Measurements from ENCODE around the gene EVI5. TPM values are rescaled to one million over a fixed set of nuclear protein-coding genes. Genes with fewer than 3 reads are reported as not detected.

The EVI5 gene
- total and polyA plus RNA-seq, 10 of the 15 experiments (the other 5 are each of a cell fraction or from before 2014, with no cell fraction given): 0.27 to 6.8 (median 1.7) TPM

GRCh38 chr1:92657701-92658100 lies 127.2 kb downstream of the EVI5 start (continued):
- TF ChIP-seq TARDBP (IDR thresholded peaks at IDR 0.05; ENCODE audit: borderline replicate concordance) (no peak), PAX8 (IDR thresholded peaks at IDR 0.05) (no peak), IRF4 (IDR thresholded peaks at IDR 0.05; ENCODE audit: low read depth, low read length) (no peak), CBFB (IDR thresholded peaks at IDR 0.05; ENCODE audit: low read depth) (no peak), HDGF (IDR thresholded peaks at IDR 0.05) (no peak), EZH2 (IDR thresholded peaks at IDR 0.05; ENCODE audit: borderline replicate concordance, control insufficient read depth, low read depth, low read length) (no peak), IKZF2 (IDR thresholded peaks at IDR 0.05) (no peak), POLR2AphosphoS2 (IDR thresholded peaks at IDR 0.05; ENCODE audit: low read depth, low read length) (no peak), MLLT1 (IDR thresholded peaks at IDR 0.05) (no peak), SMAD1 (IDR thresholded peaks at IDR 0.05; ENCODE audit: low read depth, partially characterized antibody) (no peak)

GRCh38 chr1:92655197-92655801 lies 129.6 kb downstream of the EVI5 start:
- H3K36me3 ChIP-seq (ENCODE audit: control insufficient read depth in 2 of 2, insufficient read depth in 2 of 2, low read length in 1 of 2): no peaks in the 10 kb centered on the region
- no peak overlapping the region for H3K4me3 ChIP-seq
- H3K27ac ChIP-seq (ENCODE audit: control insufficient read depth, insufficient read depth): no peak overlapping the region
- WGBS (ENCODE audit: insufficient coverage, insufficient replicate concordance, low lambda C conversion rate, missing lambda C conversion rate): 63% methylated on average over 3 of the region's 3 CpGs
- peaks cover 2% of the 10 kb centered on the region; the same call in 1 of the 3 replicates for H3K9me3 ChIP-seq (replicated peaks; ENCODE audit: control insufficient read depth, insufficient read depth, low read length)
- no peak overlapping the region for H3K9ac ChIP-seq (ENCODE audit: control insufficient read depth, insufficient read depth, low read length)
- no peak overlapping the region for H2AFZ ChIP-seq (ENCODE audit: control insufficient read depth, low read depth, low read length)
- H3K4me1 ChIP-seq (ENCODE audit: control insufficient read depth, insufficient read depth, low read length): no peaks in the 10 kb centered on the region
- intact Hi-C loops (cut with micrococcal nuclease; ENCODE audit: unreplicated experiment) (no loop called here), in situ Hi-C loops (cut with MboI) (no loop called here)
- DNase-seq (ENCODE audit: low read depth, low spot score): no peak
- no peaks in the 10 kb centered on the region for H3K79me2 ChIP-seq (ENCODE audit: control insufficient read depth, insufficient read depth, low read length)
- SMC1A ChIA-PET (ENCODE audit: uncharacterized antibody, unreplicated experiment): interaction anchor here (0.7 kb wide), 2 partner anchors 215 to 708 kb away, joined by 3 read pairs; no protein-coding TSS in a partner anchor
- H3K4me2 ChIP-seq (ENCODE audit: control insufficient read depth, insufficient read depth): no peak overlapping the region
- RAD21 ChIA-PET (ENCODE audit: unreplicated experiment): no interaction called here
- POLR2A ChIA-PET: interaction anchor here (0.5 kb wide), 1 partner anchor 52 kb away, joined by 3 read pairs; no protein-coding TSS in a partner anchor
- H4K20me1 ChIP-seq (ENCODE audit: control insufficient read depth, insufficient read depth): no peaks in the 10 kb centered on the region
- FAIRE-seq: no peak
- H3K27me3 ChIP-seq (replicated peaks in 1 of 2; ENCODE audit: control insufficient read depth in 2 of 2, insufficient read depth in 2 of 2, low read length in 1 of 2): no peaks in the 10 kb centered on the region; a peak in 1 of 4 replicates
- no peak for ATAC-seq
- CTCF ChIA-PET: no interaction called here
- no TSS peak for BruUV-seq (replicated peaks)
- TF ChIP-seq IKZF2 (IDR thresholded peaks at IDR 0.05) (no peak), ETV6 (conservative IDR thresholded peaks at IDR 0.05 in 1 of 2, IDR thresholded peaks at IDR 0.05 in 1 of 2; ENCODE audit: borderline replicate concordance in 1 of 2, low read depth in 1 of 2) (no peak), FOXK2 (IDR thresholded peaks at IDR 0.05) (no peak), ATF2 (IDR thresholded peaks at IDR 0.05; ENCODE audit: low read length) (no peak), RBBP5 (conservative IDR thresholded peaks at IDR 0.05) (no peak), USF2 (IDR thresholded peaks at IDR 0.05; ENCODE audit: borderline replicate concordance, low read depth, low read length) (no peak), RELA (IDR thresholded peaks at IDR 0.05; ENCODE audit: borderline replicate concordance, partially characterized antibody) (no peak)
